Measurements from ENCODE around the gene OLFM4. TPM values are rescaled to one million over a fixed set of nuclear protein-coding genes. Genes with fewer than 3 reads are reported as not detected.

OLFM4 gene
- total RNA-seq, 2 experiments from 2014 or later: not detected

DNA sequence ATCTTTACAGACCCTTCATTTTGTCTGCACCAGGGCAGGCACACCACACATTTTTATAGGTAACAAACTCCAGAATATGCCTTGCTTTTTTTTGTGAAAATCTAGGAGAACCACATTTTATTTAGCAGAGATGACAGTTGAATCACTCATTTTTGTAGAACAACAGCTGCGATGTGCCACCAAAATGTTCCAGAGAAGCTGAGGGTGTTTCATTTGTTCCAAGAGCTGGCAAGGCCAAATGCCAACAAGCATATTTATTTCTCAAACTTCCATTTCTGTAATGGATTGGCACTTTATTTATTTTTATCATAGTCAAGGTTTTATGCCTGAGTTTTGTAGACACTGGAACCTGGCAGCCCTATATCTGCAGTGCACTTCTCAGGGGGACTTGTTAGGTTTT lies 10.4 kb downstream of the OLFM4 start:
- no peaks in the 10 kb centered on the region for H3K9me3 Mint-ChIP-seq
- H3K4me3 Mint-ChIP-seq: no peak overlapping the region
- H3K27ac Mint-ChIP-seq: no peak overlapping the region
- H3K36me3 Mint-ChIP-seq: no peaks in the 10 kb centered on the region
- H3K4me1 Mint-ChIP-seq: no peaks in the 10 kb centered on the region
- no peak for DNase-seq
- peaks cover 6% of the 10 kb centered on the region for H3K27me3 Mint-ChIP-seq

DNA sequence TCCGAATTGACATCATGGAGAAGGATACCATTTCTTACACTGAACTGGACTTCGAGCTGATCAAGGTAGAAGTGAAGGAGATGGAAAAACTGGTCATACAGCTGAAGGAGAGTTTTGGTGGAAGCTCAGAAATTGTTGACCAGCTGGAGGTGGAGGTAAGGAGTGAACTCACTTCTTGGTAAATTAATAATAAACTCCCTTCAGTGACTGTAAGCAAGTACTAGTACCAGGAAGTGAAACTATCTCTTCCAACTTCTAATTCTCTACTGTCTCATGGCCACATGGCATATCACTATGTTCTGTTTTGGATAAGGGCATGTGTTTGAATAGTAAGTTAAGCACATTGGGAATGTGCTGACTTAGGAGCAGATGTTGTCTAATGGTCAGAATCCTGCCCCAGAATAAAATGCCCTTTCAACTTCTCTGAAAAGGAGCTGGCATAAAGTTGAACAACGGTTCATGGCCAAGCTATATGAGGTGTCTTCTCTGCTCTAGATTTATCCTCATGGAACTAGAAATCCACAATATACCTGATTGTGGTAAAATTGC lies 13.4 kb downstream of the OLFM4 start:
- DNase-seq: no peak
- no peak overlapping the region for H3K27ac Mint-ChIP-seq
- no peak overlapping the region for H3K4me3 Mint-ChIP-seq
- no peaks in the 10 kb centered on the region for H3K4me1 Mint-ChIP-seq
- H3K9me3 Mint-ChIP-seq: no peaks in the 10 kb centered on the region
- no peaks in the 10 kb centered on the region for H3K36me3 Mint-ChIP-seq
- no peaks in the 10 kb centered on the region for H3K27me3 Mint-ChIP-seq

DNA sequence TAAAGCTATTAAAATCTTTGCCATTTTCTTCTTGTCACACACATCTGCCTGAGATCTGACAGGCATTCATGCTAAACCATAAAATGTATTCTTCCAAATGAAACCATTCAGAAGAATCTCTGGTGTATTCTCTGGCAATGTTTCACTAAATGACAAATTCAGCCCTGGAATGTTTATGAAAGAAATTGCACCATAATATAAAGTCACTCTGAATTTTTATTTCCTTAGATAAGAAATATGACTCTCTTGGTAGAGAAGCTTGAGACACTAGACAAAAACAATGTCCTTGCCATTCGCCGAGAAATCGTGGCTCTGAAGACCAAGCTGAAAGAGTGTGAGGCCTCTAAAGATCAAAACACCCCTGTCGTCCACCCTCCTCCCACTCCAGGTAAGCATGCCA lies 14.3 kb downstream of the OLFM4 start:
- H3K4me3 Mint-ChIP-seq: no peak overlapping the region
- no peaks in the 10 kb centered on the region for H3K36me3 Mint-ChIP-seq
- H3K4me1 Mint-ChIP-seq: no peaks in the 10 kb centered on the region
- H3K9me3 Mint-ChIP-seq: no peaks in the 10 kb centered on the region
- H3K27ac Mint-ChIP-seq: no peak overlapping the region
- H3K27me3 Mint-ChIP-seq: no peaks in the 10 kb centered on the region
- DNase-seq: no peak

DNA sequence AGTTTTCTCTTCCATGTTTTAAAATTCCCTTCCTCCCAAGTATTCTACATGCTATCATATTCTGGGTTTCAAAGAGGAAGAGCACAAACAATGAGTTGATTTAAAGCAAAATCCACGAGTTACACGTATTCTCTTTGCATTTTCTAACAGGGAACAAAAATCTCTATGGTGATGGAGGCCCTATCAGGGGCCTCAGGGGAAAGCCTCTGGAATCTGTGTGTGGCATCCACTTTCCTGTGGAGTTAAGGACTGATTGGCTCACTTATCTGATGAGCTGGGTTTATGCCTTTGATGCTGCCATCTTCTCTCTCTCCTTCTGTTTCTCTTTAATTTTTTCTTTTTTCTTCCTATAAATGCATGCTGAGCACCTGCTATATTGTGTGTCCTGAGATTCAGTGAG lies 14.8 kb downstream of the OLFM4 start:
- no peaks in the 10 kb centered on the region for H3K27me3 Mint-ChIP-seq
- no peaks in the 10 kb centered on the region for H3K9me3 Mint-ChIP-seq
- no peak overlapping the region for H3K27ac Mint-ChIP-seq
- H3K4me3 Mint-ChIP-seq: no peak overlapping the region
- H3K36me3 Mint-ChIP-seq: no peaks in the 10 kb centered on the region
- H3K4me1 Mint-ChIP-seq: no peaks in the 10 kb centered on the region
- no peak for DNase-seq

DNA sequence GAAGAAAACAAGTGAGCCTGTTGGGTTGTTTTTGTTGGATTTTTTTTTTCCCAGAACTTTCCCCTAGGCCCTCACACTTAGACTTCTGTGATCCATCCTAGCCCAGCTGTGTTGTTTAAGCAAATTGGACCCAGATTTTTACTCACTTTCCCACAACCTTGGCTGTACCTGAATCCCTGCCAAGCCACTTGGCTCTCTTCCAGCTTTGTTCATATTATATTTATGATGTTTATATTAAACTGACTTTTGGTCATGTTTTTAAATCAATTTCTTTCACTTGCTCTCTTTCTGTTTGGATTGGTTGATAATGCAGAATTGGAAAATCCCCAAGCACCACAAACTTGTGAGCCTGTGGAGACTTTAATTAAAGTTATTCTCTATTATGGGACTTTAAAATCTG lies 16.6 kb downstream of the OLFM4 start:
- Mint-ChIP-seq H3K27ac (no peak overlapping the region), H3K4me3 (no peak overlapping the region), H3K4me1 (no peaks in the 10 kb centered on the region), H3K27me3 (no peaks in the 10 kb centered on the region), H3K9me3 (no peaks in the 10 kb centered on the region), H3K36me3 (no peaks in the 10 kb centered on the region)
- DNase-seq: no peak

DNA sequence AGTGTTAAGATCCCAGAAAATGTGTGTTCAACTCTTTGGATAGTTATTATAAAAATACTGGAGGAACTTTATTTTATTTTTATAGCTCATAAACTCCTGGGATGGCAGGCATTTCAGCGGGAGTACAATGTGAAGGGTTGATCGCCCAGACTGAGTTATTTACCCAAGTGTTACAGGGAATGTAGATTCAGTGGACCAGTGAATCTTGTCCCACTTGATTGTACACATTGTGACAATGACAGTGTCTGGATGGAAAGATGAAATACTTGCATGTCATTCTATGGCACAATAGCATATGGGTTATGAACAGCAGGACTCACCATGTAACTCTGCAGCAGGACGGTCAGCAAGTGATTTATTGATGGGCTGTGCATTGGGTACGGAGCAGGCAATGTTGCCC lies 20.3 kb downstream of the OLFM4 start:
- Mint-ChIP-seq H3K36me3 (no peaks in the 10 kb centered on the region), H3K27me3 (no peaks in the 10 kb centered on the region), H3K4me1 (no peaks in the 10 kb centered on the region), H3K4me3 (no peak overlapping the region), H3K27ac (no peak overlapping the region), H3K9me3 (no peaks in the 10 kb centered on the region)
- no peak for DNase-seq

DNA sequence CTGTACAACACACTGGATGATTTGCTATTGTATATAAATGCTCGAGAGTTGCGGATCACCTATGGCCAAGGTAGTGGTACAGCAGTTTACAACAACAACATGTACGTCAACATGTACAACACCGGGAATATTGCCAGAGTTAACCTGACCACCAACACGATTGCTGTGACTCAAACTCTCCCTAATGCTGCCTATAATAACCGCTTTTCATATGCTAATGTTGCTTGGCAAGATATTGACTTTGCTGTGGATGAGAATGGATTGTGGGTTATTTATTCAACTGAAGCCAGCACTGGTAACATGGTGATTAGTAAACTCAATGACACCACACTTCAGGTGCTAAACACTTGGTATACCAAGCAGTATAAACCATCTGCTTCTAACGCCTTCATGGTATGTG lies 21.5 kb downstream of the OLFM4 start:
- H3K36me3 Mint-ChIP-seq: no peaks in the 10 kb centered on the region
- no peak for DNase-seq
- no peaks in the 10 kb centered on the region for H3K4me1 Mint-ChIP-seq
- no peaks in the 10 kb centered on the region for H3K9me3 Mint-ChIP-seq
- no peaks in the 10 kb centered on the region for H3K27me3 Mint-ChIP-seq
- no peak overlapping the region for H3K27ac Mint-ChIP-seq
- no peak overlapping the region for H3K4me3 Mint-ChIP-seq

DNA sequence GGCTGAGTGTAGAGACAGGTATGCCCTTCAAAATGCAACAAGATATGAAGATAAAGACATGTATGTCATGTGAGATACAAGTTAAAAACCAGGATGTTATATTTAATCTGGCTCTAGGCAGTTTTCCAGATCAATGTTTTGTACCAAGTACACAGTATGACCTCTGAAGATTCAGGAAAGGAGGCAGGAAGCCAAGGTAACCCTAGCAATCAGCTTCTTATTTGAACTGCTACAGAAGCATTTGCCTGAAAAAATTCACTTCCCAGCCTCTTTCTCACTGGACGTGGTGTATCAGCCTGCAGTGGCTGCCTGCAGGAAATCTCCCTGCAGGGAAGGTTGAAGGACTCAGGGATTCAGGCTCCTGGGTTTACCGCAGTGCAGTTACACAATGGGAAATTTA lies 24.1 kb downstream of the OLFM4 start:
- Mint-ChIP-seq H3K4me1 (no peaks in the 10 kb centered on the region), H3K27me3 (no peaks in the 10 kb centered on the region), H3K36me3 (no peaks in the 10 kb centered on the region)

DNA sequence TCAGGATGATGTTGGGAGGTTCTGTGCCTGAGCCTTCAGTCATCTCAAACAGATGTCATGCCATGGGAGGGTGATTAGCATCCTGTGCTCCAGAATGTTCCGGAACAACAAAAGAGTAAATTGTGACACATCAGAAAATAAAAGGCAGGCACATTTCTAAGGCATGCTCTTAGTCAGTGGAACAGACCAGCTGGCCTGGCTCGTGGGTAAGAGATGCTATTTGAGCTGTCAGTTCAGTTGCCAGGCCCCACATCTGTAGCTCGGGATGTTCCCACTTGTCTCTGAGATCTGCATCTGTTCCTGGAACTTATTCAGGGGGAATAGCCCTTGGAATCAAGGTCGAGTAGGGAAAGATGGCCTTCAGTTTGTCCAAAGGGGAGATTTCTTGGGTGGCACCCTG lies 26.0 kb downstream of the OLFM4 start:
- DNase-seq: no peak
- H3K27me3 Mint-ChIP-seq: no peaks in the 10 kb centered on the region

More for the DNA sequence above, 24.1 kb downstream of the OLFM4 start:
- Mint-ChIP-seq H3K27ac (no peak overlapping the region), H3K4me3 (no peak overlapping the region), H3K9me3 (no peaks in the 10 kb centered on the region)
- no peak for DNase-seq

DNA sequence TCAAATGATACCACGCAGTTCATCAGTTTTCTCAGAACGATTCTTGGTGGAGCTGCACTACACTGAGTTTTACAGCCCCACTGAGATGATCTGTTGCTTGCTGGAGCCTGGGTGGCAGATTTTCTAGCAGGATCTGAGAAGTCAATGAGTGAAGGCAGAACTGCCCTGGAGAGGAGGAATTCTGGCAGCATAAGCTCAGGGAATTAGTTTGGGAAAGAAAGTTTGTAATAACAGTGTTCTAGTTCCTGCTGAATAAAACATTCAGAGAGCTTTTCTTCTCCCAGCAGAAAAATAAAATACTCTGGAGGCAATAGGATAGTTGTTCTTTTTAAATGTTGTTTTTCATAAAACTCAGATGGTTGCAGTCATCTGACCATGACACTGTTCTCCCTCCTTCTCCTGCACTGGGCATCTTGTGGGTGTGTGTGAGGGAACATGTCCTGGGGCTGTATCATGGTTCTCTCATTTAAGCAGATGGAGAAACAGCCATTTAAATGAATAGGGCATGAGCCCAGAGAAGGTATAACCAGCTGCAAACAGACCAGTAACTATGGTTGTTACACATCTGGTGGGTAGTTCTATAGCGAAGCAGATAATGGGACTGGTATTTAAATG lies 29.6 kb downstream of the OLFM4 start:
- no peaks in the 10 kb centered on the region for H3K4me1 Mint-ChIP-seq
- no peaks in the 10 kb centered on the region for H3K9me3 Mint-ChIP-seq
- no peak overlapping the region for H3K4me3 Mint-ChIP-seq
- H3K27ac Mint-ChIP-seq: no peak overlapping the region
- no peaks in the 10 kb centered on the region for H3K36me3 Mint-ChIP-seq
- no peak for DNase-seq
- no peaks in the 10 kb centered on the region for H3K27me3 Mint-ChIP-seq

More for the DNA sequence above, 26.0 kb downstream of the OLFM4 start:
- Mint-ChIP-seq H3K36me3 (no peaks in the 10 kb centered on the region), H3K4me3 (no peak overlapping the region), H3K4me1 (no peaks in the 10 kb centered on the region), H3K27ac (no peak overlapping the region), H3K9me3 (no peaks in the 10 kb centered on the region)

DNA sequence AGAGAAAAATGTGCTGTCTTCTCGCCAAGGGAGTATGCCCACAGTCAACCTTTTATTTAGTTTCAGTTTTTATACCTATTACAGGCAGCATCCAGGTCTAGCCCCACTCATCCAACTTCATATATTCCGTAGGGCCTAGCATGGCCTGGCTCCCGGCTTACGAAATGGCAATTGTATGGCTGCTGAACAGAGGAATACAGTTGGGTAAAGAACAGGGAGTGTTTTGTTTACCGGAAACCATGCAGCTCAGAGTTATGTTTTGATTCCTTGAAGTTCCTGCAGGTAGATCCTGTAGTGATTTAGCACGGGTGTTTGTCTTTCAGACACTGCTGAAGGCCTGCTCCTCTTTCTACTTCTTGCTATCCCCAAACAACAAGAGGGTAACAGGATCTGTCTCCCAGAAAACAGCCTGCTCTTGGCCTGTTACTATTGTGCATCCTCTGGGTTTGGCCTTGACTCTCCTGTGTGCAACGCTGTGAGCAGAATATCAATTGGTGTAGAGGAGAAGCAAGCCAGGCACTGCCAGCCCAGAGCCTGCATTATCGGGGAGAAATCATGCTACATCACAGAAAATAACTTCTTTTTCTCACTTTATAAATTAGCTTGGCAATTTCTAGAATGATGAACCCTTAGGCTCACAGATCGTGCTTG lies 32.4 kb downstream of the OLFM4 start:
- Mint-ChIP-seq H3K4me3 (no peak overlapping the region), H3K9me3 (no peaks in the 10 kb centered on the region), H3K27me3 (no peaks in the 10 kb centered on the region), H3K4me1 (no peaks in the 10 kb centered on the region), H3K36me3 (no peaks in the 10 kb centered on the region), H3K27ac (no peak overlapping the region)
- no peak for DNase-seq

DNA sequence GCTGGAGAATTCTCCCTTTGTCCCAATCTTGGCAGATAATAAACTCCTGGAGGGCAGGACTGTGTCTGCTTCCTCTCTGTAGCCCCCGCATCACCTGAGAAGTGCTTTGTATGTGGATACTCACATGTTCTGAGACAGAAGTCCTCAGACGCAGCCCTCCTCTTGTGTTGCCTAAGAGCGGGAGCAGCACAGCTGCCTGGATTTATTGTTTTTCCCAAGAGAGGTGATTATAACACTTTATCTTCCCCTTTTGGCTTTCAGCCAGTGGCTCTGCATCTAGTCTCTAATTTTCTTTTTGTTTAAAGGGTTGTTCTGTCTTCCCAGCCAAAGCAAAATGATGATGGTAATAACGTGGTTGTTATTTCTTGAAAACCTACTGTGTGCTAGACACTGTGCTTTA lies 36.1 kb downstream of the OLFM4 start:
- no peak overlapping the region for H3K27ac Mint-ChIP-seq
- H3K9me3 Mint-ChIP-seq: no peaks in the 10 kb centered on the region
- no peaks in the 10 kb centered on the region for H3K27me3 Mint-ChIP-seq
- no peaks in the 10 kb centered on the region for H3K4me1 Mint-ChIP-seq
- no peaks in the 10 kb centered on the region for H3K36me3 Mint-ChIP-seq
- no peak overlapping the region for H3K4me3 Mint-ChIP-seq
- no peak for DNase-seq

DNA sequence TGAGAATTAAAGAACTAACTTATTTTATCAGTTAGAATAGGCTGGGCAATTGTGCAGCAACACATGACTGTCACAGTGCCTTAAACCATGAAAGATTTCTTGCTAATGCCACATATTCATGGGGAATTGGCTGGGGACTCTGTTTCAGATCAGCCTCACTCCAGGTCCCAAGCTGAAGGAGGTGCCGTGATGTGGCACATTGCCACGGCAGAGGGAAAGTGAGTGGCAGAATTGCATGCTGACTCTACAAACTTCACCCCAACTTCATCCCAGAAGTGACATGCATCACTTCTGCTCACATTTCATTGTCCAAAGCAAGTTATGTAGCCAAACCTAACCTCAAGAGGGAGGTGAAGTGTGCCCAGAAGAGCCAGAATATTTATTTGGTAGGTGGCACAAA lies 37.8 kb downstream of the OLFM4 start:
- Mint-ChIP-seq H3K27ac (no peak overlapping the region), H3K4me3 (no peak overlapping the region), H3K9me3 (no peaks in the 10 kb centered on the region), H3K36me3 (no peaks in the 10 kb centered on the region), H3K27me3 (no peaks in the 10 kb centered on the region), H3K4me1 (no peaks in the 10 kb centered on the region)
- no peak for DNase-seq

DNA sequence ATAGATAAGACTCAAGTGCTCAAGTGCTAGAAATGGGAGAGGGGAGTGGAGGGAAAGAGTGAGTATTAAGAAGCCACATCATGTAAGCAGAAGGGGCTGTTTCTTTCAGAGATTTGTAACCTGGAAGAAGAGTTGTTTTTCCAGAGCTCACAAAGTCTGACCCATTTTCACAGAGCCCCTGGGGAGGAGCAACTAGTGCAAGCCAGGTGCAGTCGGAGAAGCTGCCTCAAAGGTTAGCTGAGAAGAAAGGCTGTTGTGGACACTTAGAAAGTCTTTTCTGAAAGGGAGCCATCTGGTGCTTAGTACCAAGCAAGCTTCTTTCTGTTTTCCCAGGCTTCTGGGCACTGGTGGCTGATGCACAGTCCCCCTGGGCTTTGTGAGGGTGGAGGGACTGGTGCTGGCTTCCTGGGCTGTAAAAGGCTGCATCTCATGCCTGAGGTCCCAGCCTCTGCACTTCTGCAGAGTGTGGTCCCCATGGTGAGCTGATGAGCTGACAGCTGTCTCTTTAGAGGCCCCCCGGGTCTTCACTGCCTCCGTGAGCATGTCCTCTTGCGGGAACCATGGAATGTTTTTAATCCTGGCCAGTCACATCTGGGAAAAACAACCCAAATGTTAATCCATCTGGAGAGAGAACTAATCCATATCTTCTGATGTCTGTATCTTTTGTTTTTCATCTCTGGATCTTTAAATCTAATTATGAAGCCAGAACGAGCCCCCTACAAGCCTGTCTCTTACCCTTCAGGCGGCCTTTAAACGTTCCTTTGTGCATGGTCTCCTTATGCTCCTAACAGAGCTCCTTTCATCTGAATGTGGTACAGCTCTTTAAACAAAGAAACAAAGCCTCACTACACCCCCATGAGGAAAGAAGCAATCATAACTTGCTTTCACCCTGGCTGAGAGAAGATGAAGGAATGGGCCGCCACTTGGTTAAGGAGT lies 40.2 kb downstream of the OLFM4 start:
- H3K9me3 Mint-ChIP-seq: no peaks in the 10 kb centered on the region
- H3K4me1 Mint-ChIP-seq: no peaks in the 10 kb centered on the region
- H3K27ac Mint-ChIP-seq: no peak overlapping the region
- H3K27me3 Mint-ChIP-seq: no peaks in the 10 kb centered on the region
- no peaks in the 10 kb centered on the region for H3K36me3 Mint-ChIP-seq
- no peak overlapping the region for H3K4me3 Mint-ChIP-seq
- DNase-seq: no peak

DNA sequence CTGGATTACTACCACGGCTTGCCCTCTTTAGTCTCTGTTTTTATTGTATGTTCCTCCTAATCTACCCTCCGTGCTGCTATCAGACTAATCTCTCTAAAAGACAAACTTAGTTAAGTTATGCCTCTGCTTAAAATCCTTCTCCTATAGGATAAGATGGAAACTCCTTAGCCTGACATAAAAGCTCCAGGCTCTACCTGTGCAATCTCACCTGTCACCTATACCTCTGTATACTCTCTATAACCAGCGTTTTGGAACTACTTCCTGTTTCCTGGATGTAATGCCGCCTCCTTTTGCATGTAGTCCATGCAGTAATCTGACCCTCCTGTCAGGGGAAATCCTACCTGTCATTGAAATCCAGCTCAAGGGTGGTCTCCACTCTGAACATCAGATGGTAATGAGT lies 41.2 kb downstream of the OLFM4 start:
- H3K27me3 Mint-ChIP-seq: no peaks in the 10 kb centered on the region
- H3K4me1 Mint-ChIP-seq: no peaks in the 10 kb centered on the region
- DNase-seq: no peak
- no peaks in the 10 kb centered on the region for H3K36me3 Mint-ChIP-seq
- H3K9me3 Mint-ChIP-seq: no peaks in the 10 kb centered on the region
- H3K4me3 Mint-ChIP-seq: no peak overlapping the region
- H3K27ac Mint-ChIP-seq: no peak overlapping the region

Measured in activated naive CD8-positive, alpha-beta T cell treated with anti-CD3 and anti-CD28 coated beads for 36 hours (primary cell).